GM23338 (cell line): ENCODE data around the gene SEMA7A. TPM values are rescaled to one million over a fixed set of nuclear protein-coding genes. Genes with fewer than 3 reads are reported as not detected.

ENCODE experiments used
- ATAC-seq: fragments of 200-7000 bp; cut with Tn5 transposase; 3 replicates; pipeline ENCODE4 v1.9.1; 2020
- DNase-seq: peaks from one replicate; pipeline ENCODE4 v3.0.0-alpha.2; 2015; ENCODE audit warnings: low spot score
- H2AFZ ChIP-seq: fragments of 200-600 bp; sonication (generic); 2 replicates; pipeline ENCODE4 v1.8.0; 2016; ENCODE audit warnings: antibody characterized with exemption, mild to moderate bottlenecking, moderate library complexity
- H3F3A ChIP-seq: fragments of 200-600 bp; sonication (generic); replicated peaks from 2 replicates; pipeline ENCODE4 v1.8.0; 2017; ENCODE audit warnings: antibody characterized with exemption, mixed run types, low read depth
- H3K27ac ChIP-seq: fragments of 200-600 bp; sonication (generic); 2 replicates; pipeline ENCODE4 v1.6.1; 2016; ENCODE audit warnings: low read depth
- H3K27me3 ChIP-seq: fragments of 200-600 bp; sonication (generic); 2 replicates; pipeline ENCODE4 v1.8.0; 2016; ENCODE audit warnings: mild to moderate bottlenecking, mixed run types, moderate library complexity; ENCODE audit not compliant: insufficient read depth
- H3K36me3 ChIP-seq: fragments of 200-600 bp; sonication (generic); 2 replicates; pipeline ENCODE4 v1.8.0; 2016; ENCODE audit warnings: mild to moderate bottlenecking; ENCODE audit not compliant: insufficient read depth
- H3K4me1 ChIP-seq: fragments of 200-600 bp; sonication (generic); 2 replicates; pipeline ENCODE4 v1.8.0; 2016; ENCODE audit warnings: mild to moderate bottlenecking, moderate library complexity; ENCODE audit not compliant: insufficient read depth
- H3K4me2 ChIP-seq: fragments of 200-600 bp; sonication (generic); 2 replicates; pipeline ENCODE4 v1.7.1; 2017; ENCODE audit warnings: mixed run types
- H3K4me3 ChIP-seq: fragments of 200-600 bp; sonication (generic); 2 replicates; pipeline ENCODE4 v1.6.1; 2016; ENCODE audit warnings: mixed run types
- H3K79me2 ChIP-seq: fragments of 200-600 bp; sonication (generic); replicated peaks from 2 replicates; pipeline ENCODE4 v1.8.0; 2017; ENCODE audit warnings: mild to moderate bottlenecking; ENCODE audit not compliant: insufficient read depth
- H3K9me2 ChIP-seq: fragments of 200-600 bp; sonication (generic); 2 replicates; pipeline ENCODE4 v1.8.0; 2017; ENCODE audit not compliant: insufficient read depth
- H4K20me1 ChIP-seq: fragments of 200-600 bp; sonication (generic); replicated peaks from 2 replicates; pipeline ENCODE4 v1.8.0; 2017; ENCODE audit warnings: mild to moderate bottlenecking; ENCODE audit not compliant: insufficient read depth
- H3K27ac Mint-ChIP-seq: 2 replicates; pipeline ENCODE4 v1.8.0; 2020; ENCODE audit warnings: inconsistent platforms, mild to moderate bottlenecking, moderate library complexity, mixed read lengths
- H3K27me3 Mint-ChIP-seq: 3 replicates; pipeline ENCODE4 v1.8.0; 2022; ENCODE audit warnings: low read depth, mild to moderate bottlenecking, moderate library complexity, mixed read lengths, inconsistent platforms; ENCODE audit not compliant: insufficient read depth, poor library complexity
- H3K36me3 Mint-ChIP-seq: 3 replicates; pipeline ENCODE4 v1.8.0; 2021; ENCODE audit warnings: low read depth, mild to moderate bottlenecking, inconsistent platforms, moderate library complexity, mixed read lengths
- H3K4me1 Mint-ChIP-seq: 3 replicates; pipeline ENCODE4 v1.8.0; 2020; ENCODE audit warnings: mild to moderate bottlenecking, inconsistent platforms, mixed read lengths
- H3K4me3 Mint-ChIP-seq: 3 replicates; pipeline ENCODE4 v1.8.0; 2021; ENCODE audit warnings: moderate library complexity, mild to moderate bottlenecking, inconsistent platforms, mixed read lengths
- H3K9me3 Mint-ChIP-seq: 3 replicates; pipeline ENCODE4 v1.8.0; 2020; ENCODE audit warnings: moderate library complexity, mild to moderate bottlenecking, inconsistent platforms, mixed read lengths
- CREB1 ChIP-seq: fragments of 250-450 bp; sonication (Bioruptor Pico); IDR thresholded peaks from 2 replicates; pipeline ENCODE4 v1.5.0; 2020; ENCODE audit warnings: low read depth, mild to moderate bottlenecking, moderate library complexity
- CTCF ChIP-seq, 2 experiments: fragments of 200-600 bp in 1 of 2; sonication (generic) in 1 of 2; conservative IDR thresholded peaks; 2 replicates each; pipeline versions ENCODE4 v1.5.1 to v1.6.1; 2016 to 2017; ENCODE audit warnings: antibody characterized with exemption in 2 of 2, low read depth in 2 of 2, mild to moderate bottlenecking in 2 of 2, moderate library complexity in 1 of 2
- ETS1 ChIP-seq: IDR thresholded peaks from 2 replicates; pipeline ENCODE4 v1.6.1; 2016; ENCODE audit warnings: antibody characterized with exemption
- EZH2 ChIP-seq: fragments of 200-600 bp; sonication (generic); IDR thresholded peaks from one replicate; pipeline ENCODE4 v1.8.0; 2017; ENCODE audit warnings: antibody characterized with exemption, mild to moderate bottlenecking, low read depth; ENCODE audit not compliant: unreplicated experiment
- EZH2phosphoT487 ChIP-seq: fragments of 200-600 bp; sonication (generic); IDR thresholded peaks from one replicate; pipeline ENCODE4 v1.8.1; 2018; ENCODE audit warnings: antibody characterized with exemption; ENCODE audit not compliant: unreplicated experiment
- JUNB ChIP-seq: IDR thresholded peaks from one replicate; pipeline ENCODE4 v1.6.1; 2016; ENCODE audit warnings: antibody characterized with exemption; ENCODE audit not compliant: unreplicated experiment
- NANOG ChIP-seq: IDR thresholded peaks from 2 replicates; pipeline ENCODE4 v1.6.1; 2016; ENCODE audit warnings: antibody characterized with exemption, borderline replicate concordance
- POLR2AphosphoS5 ChIP-seq: IDR thresholded peaks from 2 replicates; pipeline ENCODE4 v1.6.1; 2016; ENCODE audit warnings: antibody characterized with exemption, low read depth
- REST ChIP-seq: IDR thresholded peaks from one replicate; pipeline ENCODE4 v1.6.1; 2018; ENCODE audit warnings: antibody characterized with exemption; ENCODE audit not compliant: unreplicated experiment
- STAT1 ChIP-seq: IDR thresholded peaks from one replicate; pipeline ENCODE4 v1.6.1; 2016; ENCODE audit warnings: antibody characterized with exemption; ENCODE audit not compliant: unreplicated experiment
- ZNF114 ChIP-seq: fragments of 250-450 bp; sonication (Bioruptor Pico); IDR thresholded peaks from 2 replicates; pipeline ENCODE4 v1.5.0; 2020; ENCODE audit warnings: mild to moderate bottlenecking, moderate library complexity
- ZNF331 ChIP-seq: fragments of 250-450 bp; sonication (Bioruptor Pico); IDR thresholded peaks from 2 replicates; pipeline ENCODE4 v1.5.0; 2020; ENCODE audit warnings: low read depth, mild to moderate bottlenecking, moderate library complexity
- polyA plus RNA-seq: library from polyadenylated mRNA; unstranded; fragments of >200 nt; fragmentation: Nextera tagmentation; extraction: Ambion mirVana; gene quantifications from 2 replicates; pipeline ENCODE4 v1.2.1, GENCODE V29; 2016
- total RNA-seq: library from RNA; depleted of rRNA; stranded (reverse); fragments of >200 nt; shearing (Covaris generic); gene quantifications from 2 replicates; pipeline ENCODE4 v1.2.3, GENCODE V29; 2014
- TF ChIP-seq, protein P1 (sequence below): fragments of 250-450 bp; sonication (Bioruptor Pico); IDR thresholded peaks from 2 replicates; pipeline ENCODE4 v1.5.0; 2020; ENCODE audit warnings: mild to moderate bottlenecking, moderate library complexity

SEMA7A gene
- total and polyA plus RNA-seq, 2 experiments from 2014 or later, result 2.0 to 14.1 TPM

- TF ChIP-seq REST, result no peak
- no peak for TF ChIP-seq NANOG
- TF ChIP-seq ZNF114 (CRISPR knock-in tag), result no peak
- TF ChIP-seq CTCF (conservative IDR thresholded peaks at IDR 0.05; ENCODE audit: low read depth in 2 of 2), result no peak
- TF ChIP-seq EZH2, result no peak
- TF ChIP-seq ZNF331 (CRISPR knock-in tag), result no peak
- TF ChIP-seq, protein P1, sequence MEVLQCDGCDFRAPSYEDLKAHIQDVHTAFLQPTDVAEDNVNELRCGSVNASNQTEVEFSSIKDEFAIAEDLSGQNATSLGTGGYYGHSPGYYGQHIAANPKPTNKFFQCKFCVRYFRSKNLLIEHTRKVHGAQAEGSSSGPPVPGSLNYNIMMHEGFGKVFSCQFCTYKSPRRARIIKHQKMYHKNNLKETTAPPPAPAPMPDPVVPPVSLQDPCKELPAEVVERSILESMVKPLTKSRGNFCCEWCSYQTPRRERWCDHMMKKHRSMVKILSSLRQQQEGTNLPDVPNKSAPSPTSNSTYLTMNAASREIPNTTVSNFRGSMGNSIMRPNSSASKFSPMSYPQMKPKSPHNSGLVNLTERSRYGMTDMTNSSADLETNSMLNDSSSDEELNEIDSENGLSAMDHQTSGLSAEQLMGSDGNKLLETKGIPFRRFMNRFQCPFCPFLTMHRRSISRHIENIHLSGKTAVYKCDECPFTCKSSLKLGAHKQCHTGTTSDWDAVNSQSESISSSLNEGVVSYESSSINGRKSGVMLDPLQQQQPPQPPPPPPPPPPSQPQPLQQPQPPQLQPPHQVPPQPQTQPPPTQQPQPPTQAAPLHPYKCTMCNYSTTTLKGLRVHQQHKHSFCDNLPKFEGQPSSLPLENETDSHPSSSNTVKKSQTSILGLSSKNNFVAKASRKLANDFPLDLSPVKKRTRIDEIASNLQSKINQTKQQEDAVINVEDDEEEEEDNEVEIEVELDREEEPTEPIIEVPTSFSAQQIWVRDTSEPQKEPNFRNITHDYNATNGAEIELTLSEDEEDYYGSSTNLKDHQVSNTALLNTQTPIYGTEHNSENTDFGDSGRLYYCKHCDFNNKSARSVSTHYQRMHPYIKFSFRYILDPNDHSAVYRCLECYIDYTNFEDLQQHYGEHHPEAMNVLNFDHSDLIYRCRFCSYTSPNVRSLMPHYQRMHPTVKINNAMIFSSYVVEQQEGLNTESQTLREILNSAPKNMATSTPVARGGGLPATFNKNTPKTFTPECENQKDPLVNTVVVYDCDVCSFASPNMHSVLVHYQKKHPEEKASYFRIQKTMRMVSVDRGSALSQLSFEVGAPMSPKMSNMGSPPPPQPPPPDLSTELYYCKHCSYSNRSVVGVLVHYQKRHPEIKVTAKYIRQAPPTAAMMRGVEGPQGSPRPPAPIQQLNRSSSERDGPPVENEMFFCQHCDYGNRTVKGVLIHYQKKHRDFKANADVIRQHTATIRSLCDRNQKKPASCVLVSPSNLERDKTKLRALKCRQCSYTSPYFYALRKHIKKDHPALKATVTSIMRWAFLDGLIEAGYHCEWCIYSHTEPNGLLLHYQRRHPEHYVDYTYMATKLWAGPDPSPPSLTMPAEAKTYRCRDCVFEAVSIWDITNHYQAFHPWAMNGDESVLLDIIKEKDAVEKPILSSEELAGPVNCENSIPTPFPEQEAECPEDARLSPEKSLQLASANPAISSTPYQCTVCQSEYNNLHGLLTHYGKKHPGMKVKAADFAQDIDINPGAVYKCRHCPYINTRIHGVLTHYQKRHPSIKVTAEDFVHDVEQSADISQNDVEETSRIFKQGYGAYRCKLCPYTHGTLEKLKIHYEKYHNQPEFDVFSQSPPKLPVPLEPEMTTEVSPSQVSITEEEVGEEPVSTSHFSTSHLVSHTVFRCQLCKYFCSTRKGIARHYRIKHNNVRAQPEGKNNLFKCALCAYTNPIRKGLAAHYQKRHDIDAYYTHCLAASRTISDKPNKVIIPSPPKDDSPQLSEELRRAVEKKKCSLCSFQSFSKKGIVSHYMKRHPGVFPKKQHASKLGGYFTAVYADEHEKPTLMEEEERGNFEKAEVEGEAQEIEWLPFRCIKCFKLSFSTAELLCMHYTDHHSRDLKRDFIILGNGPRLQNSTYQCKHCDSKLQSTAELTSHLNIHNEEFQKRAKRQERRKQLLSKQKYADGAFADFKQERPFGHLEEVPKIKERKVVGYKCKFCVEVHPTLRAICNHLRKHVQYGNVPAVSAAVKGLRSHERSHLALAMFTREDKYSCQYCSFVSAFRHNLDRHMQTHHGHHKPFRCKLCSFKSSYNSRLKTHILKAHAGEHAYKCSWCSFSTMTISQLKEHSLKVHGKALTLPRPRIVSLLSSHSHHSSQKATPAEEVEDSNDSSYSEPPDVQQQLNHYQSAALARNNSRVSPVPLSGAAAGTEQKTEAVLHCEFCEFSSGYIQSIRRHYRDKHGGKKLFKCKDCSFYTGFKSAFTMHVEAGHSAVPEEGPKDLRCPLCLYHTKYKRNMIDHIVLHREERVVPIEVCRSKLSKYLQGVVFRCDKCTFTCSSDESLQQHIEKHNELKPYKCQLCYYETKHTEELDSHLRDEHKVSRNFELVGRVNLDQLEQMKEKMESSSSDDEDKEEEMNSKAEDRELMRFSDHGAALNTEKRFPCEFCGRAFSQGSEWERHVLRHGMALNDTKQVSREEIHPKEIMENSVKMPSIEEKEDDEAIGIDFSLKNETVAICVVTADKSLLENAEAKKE (CRISPR knock-in tag), result no peak
- no peak for TF ChIP-seq EZH2phosphoT487
- no peak for TF ChIP-seq STAT1
- TF ChIP-seq CREB1 (CRISPR knock-in tag), result no peak
- TF ChIP-seq JUNB, result no peak
- no peak for TF ChIP-seq ETS1
- no peak for TF ChIP-seq POLR2AphosphoS5
- Histone ChIP-seq H3K27ac (no peak overlapping the region), H3K36me3 (no peaks in the 10 kb centered on the region), H2AFZ (no peak overlapping the region), H3K27me3 (no peaks in the 10 kb centered on the region), H4K20me1 (no peaks in the 10 kb centered on the region), H3K4me1 (no peaks in the 10 kb centered on the region; the same call in 1 of the 2 replicates), H3K9me2 (no peaks in the 10 kb centered on the region), H3K4me3 (no peak overlapping the region), H3F3A (no peaks in the 10 kb centered on the region), H3K4me2 (no peak overlapping the region), H3K79me2 (no peaks in the 10 kb centered on the region)
- no peak for DNase-seq
- no peaks in the 10 kb centered on the region for H3K36me3 Mint-ChIP-seq
- peaks cover 21% of the 10 kb centered on the region for H3K4me1 Mint-ChIP-seq
- peaks cover 9% of the 10 kb centered on the region for H3K27me3 Mint-ChIP-seq
- no peaks in the 10 kb centered on the region for H3K9me3 Mint-ChIP-seq
- no peak overlapping the region for H3K4me3 Mint-ChIP-seq
- H3K27ac Mint-ChIP-seq, result no peak overlapping the region
- no peak for ATAC-seq
Observed at GRCh38 chr15:74384566-74384880, 49.2 kb downstream of the SEMA7A start.
